ENCODE measurements around the gene CD1C.

CD1C gene

DNA sequence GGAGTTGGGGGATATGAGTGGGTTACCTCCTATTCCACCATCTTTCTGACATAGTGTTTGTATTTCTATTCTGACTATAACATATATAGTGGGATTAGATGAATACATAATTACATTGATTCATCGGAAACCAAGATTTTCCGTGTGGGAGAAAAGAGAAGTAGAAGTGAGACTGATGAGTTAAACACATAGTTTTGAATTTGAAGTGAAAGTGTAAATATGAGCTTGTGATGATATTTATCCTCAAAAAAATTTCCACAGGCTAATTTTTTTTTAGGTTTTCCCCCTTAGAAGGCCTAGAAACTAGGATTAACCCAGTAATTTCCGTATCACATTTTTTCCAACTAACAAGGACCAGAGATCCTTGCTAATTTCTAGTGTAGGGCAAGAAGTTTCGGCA lies 34.7 kb downstream of the CD1C start:
- no peaks in the 10 kb centered on the region for H3K27me3 ChIP-seq (ENCODE audit: low read depth, low read length)
- 0 out of 2 replicates have a peak, but pooled peaks have one; percentile 39 for TF ChIP-seq EZH2phosphoT487 (IDR thresholded peaks at IDR 0.05; ENCODE audit: low read depth)
- TF ChIP-seq, protein P1, sequence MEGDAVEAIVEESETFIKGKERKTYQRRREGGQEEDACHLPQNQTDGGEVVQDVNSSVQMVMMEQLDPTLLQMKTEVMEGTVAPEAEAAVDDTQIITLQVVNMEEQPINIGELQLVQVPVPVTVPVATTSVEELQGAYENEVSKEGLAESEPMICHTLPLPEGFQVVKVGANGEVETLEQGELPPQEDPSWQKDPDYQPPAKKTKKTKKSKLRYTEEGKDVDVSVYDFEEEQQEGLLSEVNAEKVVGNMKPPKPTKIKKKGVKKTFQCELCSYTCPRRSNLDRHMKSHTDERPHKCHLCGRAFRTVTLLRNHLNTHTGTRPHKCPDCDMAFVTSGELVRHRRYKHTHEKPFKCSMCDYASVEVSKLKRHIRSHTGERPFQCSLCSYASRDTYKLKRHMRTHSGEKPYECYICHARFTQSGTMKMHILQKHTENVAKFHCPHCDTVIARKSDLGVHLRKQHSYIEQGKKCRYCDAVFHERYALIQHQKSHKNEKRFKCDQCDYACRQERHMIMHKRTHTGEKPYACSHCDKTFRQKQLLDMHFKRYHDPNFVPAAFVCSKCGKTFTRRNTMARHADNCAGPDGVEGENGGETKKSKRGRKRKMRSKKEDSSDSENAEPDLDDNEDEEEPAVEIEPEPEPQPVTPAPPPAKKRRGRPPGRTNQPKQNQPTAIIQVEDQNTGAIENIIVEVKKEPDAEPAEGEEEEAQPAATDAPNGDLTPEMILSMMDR (IDR thresholded peaks at IDR 0.05; ENCODE audit: low read depth, low read length) = no peak
- peaks cover 27% of the 10 kb centered on the region for H3K36me3 ChIP-seq (replicated peaks; ENCODE audit: low read depth, low read length)
- peaks cover 36% of the 10 kb centered on the region for H3K4me1 ChIP-seq (ENCODE audit: low read length)
- H3K27ac ChIP-seq (ENCODE audit: low read length) = peak overlapping the region; percentile 57
- H3K9me3 ChIP-seq (ENCODE audit: insufficient read depth, low read length) = peaks cover 23% of the 10 kb centered on the region
- no peaks in the 10 kb centered on the region for H4K20me1 ChIP-seq (ENCODE audit: insufficient read depth, low read length)
- peak overlapping the region; percentile 49 for H3K4me2 ChIP-seq (ENCODE audit: low read length)
- no peaks in the 10 kb centered on the region for H3K79me2 ChIP-seq (ENCODE audit: low read length)
- peak overlapping the region; percentile 5; the same call in 1 of the 2 replicates for H3K9ac ChIP-seq (ENCODE audit: low read length)
- H3K4me3 ChIP-seq (ENCODE audit: low read length) = peak overlapping the region; percentile 36
- H2AFZ ChIP-seq (ENCODE audit: low read depth, low read length) = no peak overlapping the region

GRCh38 chr1:158327481-158327880 lies 37.8 kb downstream of the CD1C start:
- no peak overlapping the region for H3K4me2 ChIP-seq (ENCODE audit: low read length)
- H4K20me1 ChIP-seq (ENCODE audit: insufficient read depth, low read length) = no peaks in the 10 kb centered on the region
- H3K4me3 ChIP-seq (ENCODE audit: low read length) = no peak overlapping the region
- no peak overlapping the region for H3K27ac ChIP-seq (ENCODE audit: low read length)
- no peaks in the 10 kb centered on the region for H3K79me2 ChIP-seq (ENCODE audit: low read length)
- TF ChIP-seq, protein P1 (IDR thresholded peaks at IDR 0.05; ENCODE audit: low read depth, low read length) = no peak
- no peak for TF ChIP-seq EZH2phosphoT487 (IDR thresholded peaks at IDR 0.05; ENCODE audit: low read depth)
- H3K9me3 ChIP-seq (ENCODE audit: insufficient read depth, low read length) = peaks cover 22% of the 10 kb centered on the region
- H3K9ac ChIP-seq (ENCODE audit: low read length) = no peak overlapping the region
- no peak overlapping the region for H2AFZ ChIP-seq (ENCODE audit: low read depth, low read length)
- peaks cover 40% of the 10 kb centered on the region for H3K4me1 ChIP-seq (ENCODE audit: low read length)
- peaks cover 22% of the 10 kb centered on the region for H3K36me3 ChIP-seq (replicated peaks; ENCODE audit: low read depth, low read length)
- peaks cover 4% of the 10 kb centered on the region for H3K27me3 ChIP-seq (ENCODE audit: low read depth, low read length)

GRCh38 chr1:158328426-158328825 lies 38.7 kb downstream of the CD1C start:
- H3K27ac ChIP-seq (ENCODE audit: low read length) = no peak overlapping the region
- H3K27me3 ChIP-seq (ENCODE audit: low read depth, low read length) = peaks cover 4% of the 10 kb centered on the region
- H2AFZ ChIP-seq (ENCODE audit: low read depth, low read length) = no peak overlapping the region
- no peaks in the 10 kb centered on the region for H3K79me2 ChIP-seq (ENCODE audit: low read length)
- H3K36me3 ChIP-seq (replicated peaks; ENCODE audit: low read depth, low read length) = peaks cover 12% of the 10 kb centered on the region
- H3K4me2 ChIP-seq (ENCODE audit: low read length) = no peak overlapping the region
- H3K9me3 ChIP-seq (ENCODE audit: insufficient read depth, low read length) = peaks cover 12% of the 10 kb centered on the region
- no peak for TF ChIP-seq EZH2phosphoT487 (IDR thresholded peaks at IDR 0.05; ENCODE audit: low read depth)
- TF ChIP-seq, protein P1 (IDR thresholded peaks at IDR 0.05; ENCODE audit: low read depth, low read length) = no peak
- no peaks in the 10 kb centered on the region for H4K20me1 ChIP-seq (ENCODE audit: insufficient read depth, low read length)
- no peak overlapping the region for H3K4me3 ChIP-seq (ENCODE audit: low read length)
- peaks cover 46% of the 10 kb centered on the region for H3K4me1 ChIP-seq (ENCODE audit: low read length)
- H3K9ac ChIP-seq (ENCODE audit: low read length) = no peak overlapping the region

GRCh38 chr1:158329300-158329699 lies 39.6 kb downstream of the CD1C start:
- Histone ChIP-seq H3K36me3 (replicated peaks; ENCODE audit: low read depth, low read length) (peaks cover 4% of the 10 kb centered on the region), H2AFZ (ENCODE audit: low read depth, low read length) (no peak overlapping the region; the same call in 1 of the 2 replicates), H3K27ac (ENCODE audit: low read length) (no peak overlapping the region), H4K20me1 (ENCODE audit: insufficient read depth, low read length) (no peaks in the 10 kb centered on the region), H3K9ac (ENCODE audit: low read length) (no peak overlapping the region), H3K79me2 (ENCODE audit: low read length) (no peaks in the 10 kb centered on the region), H3K27me3 (ENCODE audit: low read depth, low read length) (peaks cover 4% of the 10 kb centered on the region), H3K4me3 (ENCODE audit: low read length) (0 out of 2 replicates have a peak overlapping the region, but pooled peaks have one; percentile 5), H3K4me1 (ENCODE audit: low read length) (peaks cover 47% of the 10 kb centered on the region), H3K9me3 (ENCODE audit: insufficient read depth, low read length) (peaks cover 4% of the 10 kb centered on the region), H3K4me2 (ENCODE audit: low read length) (peak overlapping the region; percentile 38)
- TF ChIP-seq, protein P1 (IDR thresholded peaks at IDR 0.05; ENCODE audit: low read depth, low read length) = no peak
- TF ChIP-seq EZH2phosphoT487 (IDR thresholded peaks at IDR 0.05; ENCODE audit: low read depth) = no peak
